ENCODE data around the gene ALDOA.

- TF ChIP-seq, protein P1, sequence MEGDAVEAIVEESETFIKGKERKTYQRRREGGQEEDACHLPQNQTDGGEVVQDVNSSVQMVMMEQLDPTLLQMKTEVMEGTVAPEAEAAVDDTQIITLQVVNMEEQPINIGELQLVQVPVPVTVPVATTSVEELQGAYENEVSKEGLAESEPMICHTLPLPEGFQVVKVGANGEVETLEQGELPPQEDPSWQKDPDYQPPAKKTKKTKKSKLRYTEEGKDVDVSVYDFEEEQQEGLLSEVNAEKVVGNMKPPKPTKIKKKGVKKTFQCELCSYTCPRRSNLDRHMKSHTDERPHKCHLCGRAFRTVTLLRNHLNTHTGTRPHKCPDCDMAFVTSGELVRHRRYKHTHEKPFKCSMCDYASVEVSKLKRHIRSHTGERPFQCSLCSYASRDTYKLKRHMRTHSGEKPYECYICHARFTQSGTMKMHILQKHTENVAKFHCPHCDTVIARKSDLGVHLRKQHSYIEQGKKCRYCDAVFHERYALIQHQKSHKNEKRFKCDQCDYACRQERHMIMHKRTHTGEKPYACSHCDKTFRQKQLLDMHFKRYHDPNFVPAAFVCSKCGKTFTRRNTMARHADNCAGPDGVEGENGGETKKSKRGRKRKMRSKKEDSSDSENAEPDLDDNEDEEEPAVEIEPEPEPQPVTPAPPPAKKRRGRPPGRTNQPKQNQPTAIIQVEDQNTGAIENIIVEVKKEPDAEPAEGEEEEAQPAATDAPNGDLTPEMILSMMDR (IDR thresholded peaks at IDR 0.05; ENCODE audit: low read depth, low read length, poor library complexity, severe bottlenecking): no peak
- TF ChIP-seq EZH2phosphoT487 (IDR thresholded peaks at IDR 0.05; ENCODE audit: borderline replicate concordance, low read length): no peak
Measured at GRCh38 chr16:30031477-30031918, 34.1 kb upstream of the ALDOA start.

All from DOHH2 (cell line).